ENCODE measurements around the gene CDK5RAP2. TPM values are rescaled to one million over a fixed set of nuclear protein-coding genes. Genes with fewer than 3 reads are reported as not detected.
"Not testable (repeated sequence)": the region's sequence is repeated elsewhere in the genome, so short reads cannot be mapped to it uniquely, and the experiment has no call there.

The CDK5RAP2 gene
- total RNA-seq, 1 experiment from 2014 or later: 103 TPM

DNA sequence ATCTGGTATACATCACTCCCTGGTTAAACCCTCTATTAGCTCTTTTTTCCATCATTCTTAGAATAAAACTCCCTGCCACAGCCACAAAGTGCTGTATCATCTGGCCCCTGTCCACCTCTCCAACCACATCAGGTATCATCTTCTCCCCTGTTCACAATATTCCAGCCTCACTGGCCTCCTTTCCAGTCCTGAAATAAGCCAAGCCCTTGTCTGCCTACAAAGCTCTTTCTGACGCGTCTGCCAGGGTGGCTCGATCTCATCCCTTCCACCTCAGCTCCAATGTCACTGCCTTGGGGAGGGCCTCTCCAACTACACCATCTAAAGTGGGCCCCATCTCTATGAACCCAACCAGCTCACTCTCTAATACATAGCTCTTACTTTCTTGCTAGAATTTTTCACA is 21.5 kb downstream of the CDK5RAP2 start:
- in situ Hi-C loops (cut with HindIII; ENCODE audit: low pct_unique_long_range_greater_than_20kb, low sequenced_read_pairs): no loop called here

DNA sequence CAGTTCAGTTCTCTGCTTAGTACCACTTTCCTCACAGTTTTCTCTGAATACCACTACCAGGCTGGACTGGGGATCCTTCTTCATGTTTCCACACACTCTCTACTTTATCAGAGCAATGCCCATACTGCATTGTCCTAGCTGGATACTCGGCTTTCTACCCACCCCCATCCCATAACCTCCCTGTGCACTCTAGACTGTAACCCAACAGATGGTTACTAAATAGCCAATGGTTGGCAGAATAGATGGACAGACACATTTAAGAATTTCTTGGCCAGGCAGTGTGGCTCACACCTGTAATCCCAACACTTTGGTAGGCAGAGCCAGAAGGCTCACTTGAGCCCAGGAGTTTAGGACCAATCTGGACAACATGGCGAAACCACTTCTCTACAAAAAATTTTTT is 22.8 kb downstream of the CDK5RAP2 start:
- in situ Hi-C loops (cut with HindIII; ENCODE audit: low pct_unique_long_range_greater_than_20kb, low sequenced_read_pairs): no loop called here
- no peak for DNase-seq (ENCODE audit: low read depth)

More for the DNA sequence above, 21.5 kb downstream of the CDK5RAP2 start:
- DNase-seq (ENCODE audit: low read depth): no peak

DNA sequence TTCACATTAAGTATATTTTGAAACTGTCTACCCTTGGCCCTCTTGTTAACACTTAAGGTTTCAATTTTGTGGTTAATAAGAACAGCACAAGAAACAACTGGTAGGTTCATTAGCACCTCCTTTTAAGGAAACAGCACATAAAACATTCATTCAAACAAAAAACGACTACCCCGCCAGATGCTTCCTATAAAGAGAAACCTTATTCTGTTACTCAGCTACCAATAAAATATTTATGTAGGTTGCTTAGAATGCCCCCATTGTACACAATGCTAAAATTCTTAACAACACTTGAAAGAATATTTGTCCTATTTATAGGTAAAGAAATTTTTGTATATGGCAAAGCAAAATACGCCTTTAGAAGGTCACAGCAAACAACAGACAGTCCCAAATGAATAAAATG is 23.2 kb downstream of the CDK5RAP2 start:
- DNase-seq (ENCODE audit: low read depth): no peak
- in situ Hi-C loops (cut with HindIII; ENCODE audit: low pct_unique_long_range_greater_than_20kb, low sequenced_read_pairs): no loop called here

DNA sequence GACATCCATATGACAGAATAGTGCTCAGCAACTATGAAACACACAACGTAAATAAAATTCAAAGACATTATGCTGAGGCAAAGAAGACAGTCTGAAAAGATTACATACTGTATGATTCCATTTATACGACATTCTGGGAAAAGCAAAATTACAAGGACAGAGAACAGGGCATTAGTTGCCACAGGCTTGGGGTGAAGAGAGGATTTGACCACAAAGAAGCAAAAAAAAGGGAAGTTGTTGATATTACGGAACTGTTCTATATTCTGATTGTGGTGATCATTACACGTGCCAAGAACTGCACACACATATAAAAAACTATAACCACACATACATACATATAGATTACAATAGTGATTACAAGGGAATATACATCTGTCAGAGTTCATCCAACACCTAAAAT is 24.1 kb downstream of the CDK5RAP2 start:
- in situ Hi-C loops (cut with HindIII; ENCODE audit: low pct_unique_long_range_greater_than_20kb, low sequenced_read_pairs): no loop called here
- no peak for DNase-seq (ENCODE audit: low read depth)

DNA sequence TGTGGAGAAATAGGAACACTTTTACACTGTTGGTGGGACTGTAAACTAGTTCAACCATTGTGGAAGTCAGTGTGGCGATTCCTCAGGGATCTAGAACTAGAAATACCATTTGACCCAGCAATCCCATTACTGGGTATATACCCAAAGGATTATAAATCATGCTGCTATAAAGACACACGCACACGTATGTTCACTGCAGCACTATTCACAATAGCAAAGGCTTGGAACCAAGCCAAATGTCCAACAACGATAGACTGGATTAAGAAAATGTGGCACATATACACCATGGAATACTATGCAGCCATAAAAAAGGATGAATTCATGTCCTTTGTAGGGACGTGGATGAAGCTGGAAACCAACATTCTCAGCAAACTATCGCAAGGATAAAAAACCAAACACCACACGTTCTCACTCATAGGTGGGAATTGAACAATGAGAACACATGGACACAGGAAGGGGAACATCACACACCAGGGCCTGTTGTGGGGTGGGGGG is 27.7 kb downstream of the CDK5RAP2 start:
- DNase-seq (ENCODE audit: low read depth); in situ Hi-C loops (cut with HindIII; ENCODE audit: low pct_unique_long_range_greater_than_20kb, low sequenced_read_pairs): not testable (repeated sequence)

DNA sequence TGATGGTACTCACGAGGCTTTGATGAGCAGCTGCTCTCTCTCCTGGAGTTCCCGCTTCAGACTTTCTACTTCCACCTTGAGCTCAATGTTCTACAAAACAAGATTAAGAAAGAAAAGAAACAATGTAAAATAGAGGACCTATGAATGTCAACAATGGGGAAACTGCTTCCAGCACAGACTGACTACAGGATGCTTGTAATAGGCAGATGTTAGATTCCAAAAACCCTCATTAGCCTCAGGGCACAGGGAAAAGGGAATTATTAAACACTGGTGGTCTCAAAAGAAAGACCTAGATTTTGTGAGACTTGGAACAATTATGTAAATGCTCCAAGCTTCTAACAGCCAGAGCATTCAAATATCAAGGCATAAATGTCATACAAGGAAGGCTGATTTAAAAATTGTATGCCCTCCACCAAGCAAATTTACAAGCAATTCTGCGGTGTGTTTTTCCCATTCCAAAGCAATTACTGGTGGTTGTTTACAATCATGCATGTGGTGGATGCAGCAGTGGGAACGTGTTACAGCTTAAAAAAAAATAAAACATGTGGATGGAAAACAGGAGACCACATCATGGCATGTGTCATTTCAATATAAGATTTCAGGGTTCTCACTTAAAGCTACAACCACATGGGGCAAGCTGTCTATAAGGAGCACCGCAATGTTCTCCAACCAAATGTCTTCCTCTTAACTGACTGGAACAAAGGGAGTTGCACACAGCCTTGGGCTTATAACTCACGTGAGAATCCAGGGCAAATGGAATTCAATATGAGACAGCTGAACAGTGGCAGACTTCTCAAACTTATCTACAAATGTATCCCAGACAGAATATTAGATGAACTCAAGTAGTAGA is 34.0 kb downstream of the CDK5RAP2 start:
- in situ Hi-C loops (cut with HindIII; ENCODE audit: low pct_unique_long_range_greater_than_20kb, low sequenced_read_pairs): no loop called here
- DNase-seq (ENCODE audit: low read depth): no peak

DNA sequence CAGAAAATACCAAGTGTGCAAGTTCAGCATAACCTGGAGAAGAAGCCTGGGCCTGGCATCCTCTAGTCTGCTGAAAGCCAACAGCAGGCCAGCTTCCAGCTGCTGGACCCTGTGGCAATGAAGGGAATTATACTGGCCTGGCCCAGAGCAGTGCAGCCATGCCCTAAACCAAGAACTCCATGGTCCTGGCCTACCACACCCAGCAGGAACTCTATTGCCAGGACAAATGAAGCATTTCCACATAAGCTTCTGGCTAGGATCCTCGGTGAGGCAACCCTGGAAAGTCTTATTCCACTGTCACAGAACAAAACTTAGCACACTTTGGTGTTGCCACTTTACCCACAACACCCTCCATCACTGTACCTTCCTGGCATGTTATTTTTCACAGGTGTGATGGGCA is 35.5 kb downstream of the CDK5RAP2 start:
- DNase-seq (ENCODE audit: low read depth): no peak
- in situ Hi-C loops (cut with HindIII; ENCODE audit: low pct_unique_long_range_greater_than_20kb, low sequenced_read_pairs): no loop called here

DNA sequence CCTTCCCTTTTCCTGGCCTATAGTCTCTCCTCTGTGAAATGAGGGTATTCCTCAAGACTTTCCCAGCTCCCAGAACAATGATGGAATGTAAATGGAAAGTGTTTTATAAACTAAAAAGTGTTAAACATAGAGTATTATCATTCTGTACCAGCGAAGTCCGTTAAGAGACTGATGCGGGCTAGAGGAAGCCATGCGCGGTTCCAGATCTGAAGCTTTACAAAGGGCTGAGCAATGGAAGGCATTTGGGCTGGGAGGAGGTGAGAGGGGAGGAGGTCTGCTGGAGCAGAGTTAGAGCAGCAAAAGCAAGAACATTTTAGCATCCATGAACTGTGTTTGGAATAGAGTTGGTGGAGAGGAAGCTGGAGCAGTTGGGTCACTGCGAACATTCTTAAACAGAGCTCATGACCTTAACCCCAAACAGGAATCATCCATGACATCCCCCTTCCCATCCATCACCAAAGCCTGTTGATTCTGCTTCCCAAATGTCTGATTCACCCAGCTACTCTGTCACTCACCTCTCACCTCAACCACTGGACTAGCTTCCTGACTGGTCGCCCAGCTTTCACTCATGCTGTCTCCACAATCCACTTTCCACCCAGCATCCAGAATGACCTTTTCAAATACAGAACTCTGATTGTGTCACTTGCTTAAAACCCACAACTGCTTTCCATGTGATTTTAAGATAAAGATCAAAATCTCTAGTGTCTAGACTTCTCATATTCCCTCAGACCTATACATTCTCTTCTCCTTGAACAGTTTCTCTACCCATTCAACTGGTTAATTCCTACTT is 37.1 kb downstream of the CDK5RAP2 start:
- no peak for DNase-seq (ENCODE audit: low read depth)
- in situ Hi-C loops (cut with HindIII; ENCODE audit: low pct_unique_long_range_greater_than_20kb, low sequenced_read_pairs): no loop called here

DNA sequence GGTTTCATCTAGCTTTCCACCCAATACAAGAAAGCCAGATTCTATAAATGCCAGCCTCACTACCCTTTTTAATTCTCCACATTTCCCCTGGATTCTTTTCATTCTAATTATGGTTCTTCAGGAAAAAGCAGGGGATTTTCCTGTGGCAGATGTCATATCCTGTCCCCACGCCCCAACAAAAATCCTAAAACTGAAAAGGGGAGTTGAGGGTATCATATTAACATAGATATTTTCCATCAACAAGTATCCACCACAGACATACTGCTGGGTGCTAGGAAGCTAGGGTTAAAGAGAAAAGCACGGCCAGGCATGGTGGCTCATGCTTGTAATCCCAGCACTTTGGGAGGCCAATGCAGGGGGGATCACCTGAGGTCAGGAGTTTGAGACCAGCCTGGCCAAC is 38.0 kb downstream of the CDK5RAP2 start:
- no peak for DNase-seq (ENCODE audit: low read depth)
- in situ Hi-C loops (cut with HindIII; ENCODE audit: low pct_unique_long_range_greater_than_20kb, low sequenced_read_pairs): no loop called here

DNA sequence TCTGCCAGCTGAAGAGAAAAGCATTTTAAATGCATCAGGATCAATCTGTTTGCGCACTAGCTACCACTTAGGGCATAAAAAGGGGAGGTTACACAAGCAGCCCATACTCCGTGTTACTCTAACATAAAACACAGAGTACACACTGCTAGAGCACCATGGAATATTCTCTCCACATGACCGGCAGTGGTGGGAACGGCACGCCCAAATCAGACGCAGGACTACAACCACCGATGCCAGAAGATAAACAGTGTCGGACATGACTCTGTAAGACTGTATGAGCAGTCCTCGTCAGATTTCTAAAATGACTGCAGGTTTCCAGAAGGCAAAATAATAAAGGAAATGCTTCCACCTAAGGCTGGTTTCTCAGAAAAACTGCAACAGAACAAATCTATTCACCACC is 40.0 kb downstream of the CDK5RAP2 start:
- in situ Hi-C loops (cut with HindIII; ENCODE audit: low pct_unique_long_range_greater_than_20kb, low sequenced_read_pairs): no loop called here
- DNase-seq (ENCODE audit: low read depth): no peak

DNA sequence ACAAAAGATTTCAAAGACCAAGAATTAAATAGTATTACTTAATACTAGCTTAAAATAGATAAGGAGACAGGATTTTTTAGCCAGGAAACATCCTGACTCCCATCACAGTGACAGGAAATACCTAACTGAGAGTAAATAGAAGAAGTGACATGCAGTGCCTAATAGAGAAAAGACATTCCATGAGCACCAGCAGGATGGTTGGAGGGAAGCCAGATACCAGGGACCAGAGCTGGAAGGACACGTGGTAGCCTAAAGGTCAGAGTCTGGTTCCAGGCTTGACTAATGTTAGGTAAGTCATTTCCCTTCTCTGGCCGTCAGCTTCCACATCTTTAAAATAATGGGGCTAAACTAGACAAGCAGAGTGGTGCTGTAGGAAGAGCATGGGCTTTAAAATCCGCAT is 41.6 kb downstream of the CDK5RAP2 start:
- in situ Hi-C loops (cut with HindIII; ENCODE audit: low pct_unique_long_range_greater_than_20kb, low sequenced_read_pairs): no loop called here
- DNase-seq (ENCODE audit: low read depth): no peak

DNA sequence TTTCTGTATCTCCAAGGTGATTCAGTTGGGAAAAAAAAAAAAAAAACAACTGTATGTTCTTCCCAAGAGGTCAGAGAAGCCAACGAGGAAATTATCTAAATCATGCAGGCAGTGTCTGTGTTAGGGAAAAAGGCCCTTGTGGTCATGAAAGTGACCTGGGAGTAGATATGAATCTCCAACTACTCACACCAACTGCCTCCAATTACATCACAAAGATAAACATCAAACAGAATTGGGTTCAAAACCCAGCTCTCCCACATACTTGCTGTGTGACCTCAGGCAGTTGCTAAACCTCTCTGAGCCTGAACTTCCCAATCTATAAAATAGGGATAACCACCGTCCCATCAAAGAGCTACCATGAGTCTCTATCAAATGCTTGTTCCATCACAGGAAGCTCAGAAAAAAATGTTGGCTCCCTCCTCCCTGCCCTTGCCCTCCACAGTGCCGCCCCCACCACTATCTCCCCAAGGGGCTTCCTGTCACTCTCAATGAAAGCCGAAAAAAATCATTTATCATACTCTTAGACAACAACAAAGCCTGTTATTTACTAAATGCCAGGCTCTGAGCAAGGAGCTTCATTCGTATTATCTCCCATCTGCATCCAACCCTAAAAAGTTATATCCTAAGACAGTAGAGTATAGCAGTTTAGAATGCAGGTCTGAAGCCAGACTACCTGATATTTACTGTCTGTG is 42.9 kb downstream of the CDK5RAP2 start:
- in situ Hi-C loops (cut with HindIII; ENCODE audit: low pct_unique_long_range_greater_than_20kb, low sequenced_read_pairs): no loop called here
- no peak for DNase-seq (ENCODE audit: low read depth)

DNA sequence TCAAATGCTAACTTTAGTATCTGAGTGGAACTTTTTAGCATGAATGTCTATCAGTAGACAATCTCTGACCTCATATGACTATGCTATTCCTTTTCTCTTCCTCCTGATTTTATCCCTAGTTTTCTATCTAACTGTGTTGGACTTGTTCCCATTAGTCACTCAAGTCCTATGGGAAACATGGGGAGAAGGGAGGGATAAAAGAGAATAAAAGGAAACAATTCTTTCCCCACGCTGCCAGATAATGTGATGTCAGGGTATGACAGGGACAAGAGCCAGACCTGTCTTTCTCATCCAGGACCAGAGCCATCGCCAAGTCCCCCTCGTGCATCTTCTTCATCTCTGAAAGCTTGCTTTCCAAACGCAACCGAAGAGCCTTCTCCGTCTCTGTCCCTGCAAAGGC is 43.9 kb downstream of the CDK5RAP2 start:
- no peak for DNase-seq (ENCODE audit: low read depth)
- in situ Hi-C loops (cut with HindIII; ENCODE audit: low pct_unique_long_range_greater_than_20kb, low sequenced_read_pairs): no loop called here

DNA sequence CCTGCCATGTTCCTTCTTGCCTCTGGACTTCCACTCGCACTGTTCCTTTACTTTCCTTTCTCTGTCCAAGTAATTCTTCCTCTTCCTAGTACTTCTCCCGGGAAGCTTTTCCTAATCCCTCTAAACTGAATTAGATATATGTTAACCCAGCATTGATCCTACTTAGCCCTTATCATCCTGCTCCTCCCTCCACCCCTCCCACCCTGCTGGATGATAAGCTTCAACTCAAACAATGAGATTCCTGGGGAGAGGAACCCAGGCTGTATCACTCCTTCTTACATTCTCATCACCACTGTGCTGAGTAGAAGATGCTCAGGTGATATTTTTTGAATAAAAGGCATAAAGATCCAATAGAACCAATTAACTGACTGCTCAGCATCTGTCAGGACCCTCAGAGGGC is 45.7 kb downstream of the CDK5RAP2 start:
- DNase-seq (ENCODE audit: low read depth): no peak
- in situ Hi-C loops (cut with HindIII; ENCODE audit: low pct_unique_long_range_greater_than_20kb, low sequenced_read_pairs): no loop called here

DNA sequence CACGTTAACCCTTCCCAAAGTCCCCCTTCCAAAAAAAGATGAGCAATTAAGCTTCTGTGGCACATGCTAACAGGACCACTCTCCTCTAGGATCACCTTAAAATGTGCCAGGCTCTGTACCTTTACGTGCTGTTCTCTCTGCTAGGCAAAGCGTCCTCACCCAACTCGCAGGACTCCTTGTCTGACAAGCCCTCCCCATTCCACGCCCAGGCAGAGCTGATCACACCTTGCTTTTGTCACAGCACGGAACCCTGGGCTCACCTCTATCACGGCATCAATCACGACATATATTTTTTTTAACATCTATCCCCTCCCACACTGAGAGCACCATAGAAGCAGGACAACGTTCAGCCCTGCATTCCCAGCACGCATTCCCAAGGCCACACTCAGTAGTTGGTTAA is 47.1 kb downstream of the CDK5RAP2 start:
- DNase-seq (ENCODE audit: low read depth): no peak
- in situ Hi-C loops (cut with HindIII; ENCODE audit: low pct_unique_long_range_greater_than_20kb, low sequenced_read_pairs): no loop called here

DNA sequence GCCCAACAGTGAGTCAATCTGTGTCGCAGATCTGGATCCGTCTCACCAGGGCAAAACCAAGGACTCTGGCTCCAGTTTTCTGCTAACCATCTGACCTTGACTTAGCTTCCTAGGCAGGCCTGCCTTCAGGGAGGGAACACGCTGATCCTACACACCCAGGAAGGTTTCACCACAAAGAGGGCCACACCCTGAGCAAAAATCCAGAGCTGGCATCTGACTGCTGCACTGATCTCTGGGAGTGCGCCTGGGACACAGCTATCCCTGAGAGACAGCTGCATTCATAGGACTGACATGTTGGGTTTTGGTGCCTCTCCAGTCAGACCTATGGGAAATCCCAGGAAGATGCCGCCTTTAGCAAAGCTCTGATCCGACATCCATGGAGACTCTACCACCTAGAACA is 47.5 kb downstream of the CDK5RAP2 start:
- peak; percentile 53 for DNase-seq (ENCODE audit: low read depth)
- in situ Hi-C loops (cut with HindIII; ENCODE audit: low pct_unique_long_range_greater_than_20kb, low sequenced_read_pairs): no loop called here

DNA sequence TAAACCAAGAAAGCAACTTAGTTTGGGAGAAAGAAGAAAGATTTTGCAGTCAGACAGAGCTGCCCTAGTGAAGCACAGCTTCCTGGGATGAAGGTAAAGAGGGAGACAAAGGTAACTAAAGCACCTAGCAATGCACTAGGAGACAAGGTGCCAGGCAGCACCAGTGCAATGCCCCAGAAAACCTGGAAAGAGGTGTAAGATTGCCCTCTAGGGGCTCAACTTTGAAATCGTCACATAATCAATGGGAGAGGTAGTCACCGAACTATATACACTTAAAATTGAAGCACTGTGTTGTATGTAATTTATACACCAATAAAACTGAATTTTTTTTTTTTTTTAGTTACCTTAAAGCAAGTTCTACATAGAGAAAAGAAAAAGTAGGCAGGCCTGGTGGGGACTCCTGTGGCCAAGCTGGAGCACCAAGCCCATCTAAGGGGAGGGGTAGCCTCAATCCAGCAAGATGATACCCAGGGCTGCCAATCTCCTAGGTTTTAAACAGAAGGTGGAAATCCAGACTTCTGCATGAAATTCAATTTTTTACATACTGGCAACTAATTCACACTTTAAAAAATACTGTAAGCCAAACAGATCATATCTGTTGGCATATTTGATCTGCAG is 48.2 kb downstream of the CDK5RAP2 start:
- in situ Hi-C loops (cut with HindIII; ENCODE audit: low pct_unique_long_range_greater_than_20kb, low sequenced_read_pairs): no loop called here

DNA sequence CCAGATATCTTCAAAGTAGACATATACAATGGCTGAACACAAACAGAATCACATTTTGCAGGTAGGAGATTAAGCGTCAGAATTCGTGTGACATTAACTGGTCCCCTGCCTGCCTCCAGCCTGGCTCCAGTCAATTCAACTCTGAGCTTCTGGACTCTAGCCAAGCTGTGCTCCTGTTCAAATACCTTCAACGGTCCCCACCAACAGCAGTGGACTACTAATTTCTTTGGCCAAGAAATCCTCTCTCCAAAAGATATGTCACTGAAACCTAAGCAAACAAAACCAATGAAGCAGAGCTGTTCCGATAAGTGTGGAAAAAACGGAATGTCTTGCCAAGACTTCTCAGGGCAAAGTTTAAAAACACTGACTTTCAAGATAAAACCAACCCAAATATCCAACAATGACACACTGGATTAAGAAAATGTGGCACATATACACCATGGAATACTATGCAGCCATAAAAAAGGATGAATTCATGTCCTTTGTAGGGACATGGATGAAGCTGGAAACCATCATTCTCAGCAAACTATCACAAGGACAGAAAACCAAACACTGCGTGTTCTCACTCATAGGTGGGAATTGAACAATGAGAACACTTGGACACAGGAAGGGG is 49.6 kb downstream of the CDK5RAP2 start:
- DNase-seq (ENCODE audit: low read depth); in situ Hi-C loops (cut with HindIII; ENCODE audit: low pct_unique_long_range_greater_than_20kb, low sequenced_read_pairs): not testable (repeated sequence)

More for the DNA sequence above, 48.2 kb downstream of the CDK5RAP2 start:
- peak; percentile 12 for DNase-seq (ENCODE audit: low read depth)
